Vagina (tissue), 2 donors: ENCODE measurements around the gene SKA2. TPM values are rescaled to one million over a fixed set of nuclear protein-coding genes. Genes with fewer than 3 reads are reported as not detected.
"Not testable (repeated sequence)": the region's sequence is repeated elsewhere in the genome, so short reads cannot be mapped to it uniquely, and the experiment has no call there.

Source experiments
- DNase-seq, 2 donors: peaks; one replicate each; pipeline ENCODE4 v3.0.0-alpha.2; 2017; ENCODE audit errors: extremely low spot score in 2 of 2
- H3K27ac ChIP-seq: fragments of 200-600 bp; sonication (generic); one replicate; pipeline ENCODE4 v1.5.1; 2019
- H3K27me3 ChIP-seq: fragments of 200-600 bp; sonication (generic); one replicate; pipeline ENCODE4 v1.5.1; 2019
- H3K36me3 ChIP-seq, 2 donors: fragments of 200-600 bp; sonication (generic); one replicate each; pipeline ENCODE4 v1.5.1; 2017 to 2019
- H3K4me1 ChIP-seq: fragments of 200-600 bp; sonication (generic); one replicate; pipeline ENCODE4 v1.5.1; 2019
- H3K4me3 ChIP-seq, 2 donors: fragments of 200-600 bp; sonication (generic); 1 replicate in 1 of 2; 2 replicates in 1 of 2; pipeline ENCODE4 v1.5.1; 2016 to 2019
- H3K9me3 ChIP-seq: fragments of 200-600 bp; sonication (generic); one replicate; pipeline ENCODE4 v1.5.1; 2019
- CTCF ChIP-seq, 3 experiments: fragments of 450-650 bp in 2 of 3; fragments of 200-600 bp in 1 of 3; sonication (generic) in 1 of 3; IDR thresholded peaks; one replicate each; pipeline ENCODE4 v1.5.1; 2017 to 2019; ENCODE audit warnings: antibody characterized with exemption in 3 of 3, mild to moderate bottlenecking in 2 of 3, moderate library complexity in 2 of 3
- POLR2A ChIP-seq, 2 donors: fragments of 450-650 bp; IDR thresholded peaks; one replicate each; pipeline ENCODE4 v1.6.1; 2017; ENCODE audit warnings: antibody characterized with exemption in 2 of 2, mild to moderate bottlenecking in 2 of 2, moderate library complexity in 2 of 2
- POLR2AphosphoS5 ChIP-seq, 2 donors: sonication (generic); formaldehyde crosslinking; IDR thresholded peaks; one replicate each; pipeline ENCODE4 v1.9.0; 2017; ENCODE audit warnings: antibody characterized with exemption in 2 of 2, mild to moderate bottlenecking in 2 of 2, low read depth in 1 of 2; ENCODE audit not compliant: insufficient read depth in 1 of 2
- intact Hi-C: fragments of 100-400 bp; cut with DNase I; formaldehyde crosslinking; loops from one replicate; pipeline ENCODE4 v1.15.1; 2023
- total RNA-seq: library from RNA; depleted of rRNA; stranded (reverse); fragments of >200 nt; gene quantifications from one replicate; pipeline ENCODE4 v1.2.3, GENCODE V29; 2016

The SKA2 gene
- total RNA-seq, 1 donor from 2014 or later: 143 TPM

DNA sequence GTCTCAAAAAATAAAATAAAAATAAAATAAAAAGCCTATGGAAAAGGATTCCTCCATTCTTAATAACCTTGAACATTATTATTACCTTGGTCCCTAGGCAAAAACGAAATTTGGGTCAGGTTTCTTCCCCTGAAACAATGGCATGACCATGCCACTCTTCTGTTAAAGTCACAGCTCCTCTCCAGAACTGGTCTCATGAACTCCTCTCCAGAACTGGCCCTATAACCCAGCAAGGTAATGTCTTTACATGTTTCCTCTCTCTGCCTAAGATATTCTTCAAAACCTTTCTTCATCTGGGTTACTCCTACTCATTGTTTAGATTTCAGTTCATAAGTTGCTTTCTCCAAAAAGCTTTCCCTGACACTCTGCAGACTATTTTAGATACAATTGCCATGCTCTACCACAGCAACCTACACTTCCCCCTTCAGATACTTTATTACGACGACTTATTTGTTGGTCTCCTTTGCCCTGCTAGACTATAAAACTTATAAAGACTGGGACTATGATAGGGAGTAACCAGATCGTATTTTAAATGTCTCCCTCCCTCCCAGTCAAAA is 61.8 kb downstream of the SKA2 start:
- Histone ChIP-seq H3K9me3 (no peaks in the 10 kb centered on the region), H3K27me3 (no peaks in the 10 kb centered on the region), H3K4me1 (peaks cover 19% of the 10 kb centered on the region), H3K27ac (peak overlapping the region; percentile 53), H3K36me3 (peaks cover 0 to 22% of the 10 kb centered on the region in 2 donors), H3K4me3 (peak overlapping the region in 1 of 2 donors; percentile 1)
- no peak for DNase-seq
- TF ChIP-seq POLR2AphosphoS5 (IDR thresholded peaks at IDR 0.05; ENCODE audit: insufficient read depth in 1 of 2, low read depth in 1 of 2): no peak
- no peak for TF ChIP-seq POLR2A (IDR thresholded peaks at IDR 0.05)
- no peak for TF ChIP-seq CTCF (IDR thresholded peaks at IDR 0.05)
- intact Hi-C loops: no loop called here

DNA sequence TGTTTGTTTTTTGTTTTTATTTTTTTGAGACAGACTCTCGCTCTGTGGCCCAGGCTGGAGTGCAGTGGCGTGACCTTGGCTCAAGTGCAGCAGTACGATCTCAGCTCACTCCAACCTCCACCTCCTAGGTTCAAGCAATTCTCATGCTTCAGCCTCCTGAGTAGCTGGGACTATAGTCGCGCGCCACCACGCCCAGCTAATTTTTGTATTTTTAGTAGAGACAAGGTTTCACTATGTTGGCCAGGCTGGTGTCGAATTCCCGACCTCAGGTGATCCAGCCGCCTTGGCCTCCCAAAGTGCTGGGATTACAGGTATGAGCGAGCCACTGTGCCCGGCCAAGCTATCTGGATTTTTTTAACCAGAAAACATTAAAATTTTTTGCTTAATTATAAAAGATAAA is 64.4 kb downstream of the SKA2 start:
- DNase-seq, intact Hi-C loops: not testable (repeated sequence)

GRCh38 chr17:59084154-59084553 is 70.8 kb downstream of the SKA2 start:
- Histone ChIP-seq H3K27me3 (no peaks in the 10 kb centered on the region), H3K9me3 (no peaks in the 10 kb centered on the region), H3K36me3 (peaks cover under 1 to 35% of the 10 kb centered on the region in 2 donors), H3K4me3 (no peak overlapping the region), H3K27ac (no peak overlapping the region), H3K4me1 (no peaks in the 10 kb centered on the region)
- DNase-seq: no peak
- TF ChIP-seq POLR2A (IDR thresholded peaks at IDR 0.05) (no peak), POLR2AphosphoS5 (IDR thresholded peaks at IDR 0.05; ENCODE audit: insufficient read depth in 1 of 2, low read depth in 1 of 2) (no peak), CTCF (IDR thresholded peaks at IDR 0.05) (no peak)
- intact Hi-C loops: no loop called here

More for the DNA sequence above, 64.4 kb downstream of the SKA2 start:
- H3K9me3 ChIP-seq, H3K27ac ChIP-seq, H3K4me3 ChIP-seq, H3K27me3 ChIP-seq: not testable (repeated sequence)
- Histone ChIP-seq H3K4me1 (peaks cover 19% of the 10 kb centered on the region), H3K36me3 (peaks cover 0 to 30% of the 10 kb centered on the region in 2 donors)

DNA sequence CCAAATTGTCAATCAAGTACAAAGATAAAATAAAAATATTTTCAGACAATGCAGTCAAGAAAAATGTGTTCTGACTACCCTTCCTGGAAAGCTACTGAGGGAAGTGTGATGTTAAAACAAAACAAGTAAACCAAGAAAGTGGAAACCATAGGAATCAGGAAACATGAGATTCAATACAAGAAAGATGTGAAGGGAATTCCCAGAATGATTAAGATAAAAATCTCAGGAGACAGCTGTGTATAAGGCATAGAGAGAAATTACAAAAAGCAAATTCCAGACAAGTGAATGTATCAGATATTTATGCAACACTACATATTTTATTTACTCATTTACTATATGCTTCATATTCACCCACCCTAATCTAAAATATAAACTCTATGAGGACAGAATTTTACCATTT is 80.5 kb downstream of the SKA2 start:
- intact Hi-C loops: no loop called here
- TF ChIP-seq POLR2AphosphoS5 (IDR thresholded peaks at IDR 0.05; ENCODE audit: insufficient read depth in 1 of 2, low read depth in 1 of 2) (no peak), POLR2A (IDR thresholded peaks at IDR 0.05) (no peak), CTCF (IDR thresholded peaks at IDR 0.05) (no peak)
- Histone ChIP-seq H3K4me3 (no peak overlapping the region), H3K27me3 (no peaks in the 10 kb centered on the region), H3K4me1 (no peaks in the 10 kb centered on the region), H3K36me3 (peaks cover 2 to 40% of the 10 kb centered on the region in 2 donors), H3K27ac (no peak overlapping the region), H3K9me3 (no peaks in the 10 kb centered on the region)
- no peak for DNase-seq

- Histone ChIP-seq H3K4me3 (no peak overlapping the region), H3K27me3 (no peaks in the 10 kb centered on the region), H3K4me1 (no peaks in the 10 kb centered on the region), H3K36me3 (peaks cover 0 to 35% of the 10 kb centered on the region in 2 donors), H3K27ac (no peak overlapping the region), H3K9me3 (no peaks in the 10 kb centered on the region)
- intact Hi-C loops: no loop called here
- DNase-seq: no peak
- no peak for TF ChIP-seq POLR2AphosphoS5 (IDR thresholded peaks at IDR 0.05; ENCODE audit: insufficient read depth in 1 of 2, low read depth in 1 of 2)
- TF ChIP-seq POLR2A (IDR thresholded peaks at IDR 0.05): no peak
- TF ChIP-seq CTCF (IDR thresholded peaks at IDR 0.05): no peak
Observed at GRCh38 chr17:59073972-59074371, 81.0 kb downstream of the SKA2 start.
